Loucy (cell line): ENCODE results near the gene IQGAP3.

ENCODE experiments used
- H2AFZ ChIP-seq: fragments of 200-600 bp; sonication (generic); 2 replicates; pipeline ENCODE4 v1.6.0; 2016; ENCODE audit warnings: antibody characterized with exemption, mild to moderate bottlenecking, low read length, moderate library complexity
- H3F3A ChIP-seq: fragments of 200-600 bp; 2 replicates; pipeline ENCODE4 v1.6.0; 2016; ENCODE audit warnings: antibody characterized with exemption, low read depth, mild to moderate bottlenecking
- H3K27me3 ChIP-seq: fragments of 200-600 bp; sonication (generic); 2 replicates; pipeline ENCODE4 v1.6.1; 2014; ENCODE audit warnings: low read length, mild to moderate bottlenecking; ENCODE audit not compliant: insufficient read depth, poor library complexity, severe bottlenecking
- H3K36me3 ChIP-seq: fragments of 200-600 bp; sonication (generic); 2 replicates; pipeline ENCODE4 v1.6.1; 2016; ENCODE audit warnings: low read length; ENCODE audit not compliant: insufficient read depth
- H3K4me1 ChIP-seq: fragments of 200-600 bp; sonication (generic); 2 replicates; pipeline ENCODE4 v1.5.1; 2014; ENCODE audit warnings: low read length, mild to moderate bottlenecking; ENCODE audit not compliant: insufficient read depth, poor library complexity, severe bottlenecking
- H3K4me2 ChIP-seq: fragments of 200-600 bp; sonication (generic); 2 replicates; pipeline ENCODE4 v1.6.0; 2014; ENCODE audit warnings: antibody characterized with exemption, low read length, low read depth, mild to moderate bottlenecking; ENCODE audit not compliant: poor library complexity, severe bottlenecking
- H3K4me3 ChIP-seq: fragments of 200-600 bp; sonication (generic); 2 replicates; pipeline ENCODE4 v1.5.1; 2014; ENCODE audit warnings: low read length, mild to moderate bottlenecking, mixed read lengths; ENCODE audit not compliant: poor library complexity, severe bottlenecking
- H3K79me2 ChIP-seq: fragments of 200-600 bp; sonication (generic); 2 replicates; pipeline ENCODE4 v1.6.1; 2014; ENCODE audit warnings: low read length; ENCODE audit not compliant: insufficient read depth
- H3K9ac ChIP-seq: fragments of 200-600 bp; sonication (generic); 2 replicates; pipeline ENCODE4 v1.6.0; 2014; ENCODE audit warnings: mild to moderate bottlenecking, low read depth, low read length, moderate library complexity; ENCODE audit not compliant: poor library complexity, severe bottlenecking
- H3K9me2 ChIP-seq: fragments of 200-600 bp; sonication (generic); replicated peaks from 2 replicates; pipeline ENCODE4 v1.6.1; 2016; ENCODE audit warnings: low read depth, low read length, mixed read lengths
- H3K9me3 ChIP-seq: fragments of 200-600 bp; sonication (generic); 2 replicates; pipeline ENCODE4 v1.6.1; 2014; ENCODE audit warnings: mild to moderate bottlenecking, antibody characterized with exemption, low read length, low read depth; ENCODE audit not compliant: insufficient read depth
- H4K20me1 ChIP-seq: fragments of 200-600 bp; sonication (generic); 2 replicates; pipeline ENCODE4 v1.6.0; 2014; ENCODE audit warnings: antibody characterized with exemption, low read length, mild to moderate bottlenecking; ENCODE audit not compliant: insufficient read depth, poor library complexity, severe bottlenecking
- EZH2phosphoT487 ChIP-seq: fragments of 200-600 bp; IDR thresholded peaks from 2 replicates; pipeline ENCODE4 v1.6.1; 2018; ENCODE audit warnings: antibody characterized with exemption, mild to moderate bottlenecking, moderate library complexity, borderline replicate concordance
- TF ChIP-seq, protein P1 (sequence below): fragments of 200-600 bp; sonication (generic); conservative IDR thresholded peaks from 2 replicates; pipeline ENCODE4 v1.5.1; 2014; ENCODE audit warnings: mild to moderate bottlenecking, antibody characterized with exemption, low read length

IQGAP3 gene

DNA sequence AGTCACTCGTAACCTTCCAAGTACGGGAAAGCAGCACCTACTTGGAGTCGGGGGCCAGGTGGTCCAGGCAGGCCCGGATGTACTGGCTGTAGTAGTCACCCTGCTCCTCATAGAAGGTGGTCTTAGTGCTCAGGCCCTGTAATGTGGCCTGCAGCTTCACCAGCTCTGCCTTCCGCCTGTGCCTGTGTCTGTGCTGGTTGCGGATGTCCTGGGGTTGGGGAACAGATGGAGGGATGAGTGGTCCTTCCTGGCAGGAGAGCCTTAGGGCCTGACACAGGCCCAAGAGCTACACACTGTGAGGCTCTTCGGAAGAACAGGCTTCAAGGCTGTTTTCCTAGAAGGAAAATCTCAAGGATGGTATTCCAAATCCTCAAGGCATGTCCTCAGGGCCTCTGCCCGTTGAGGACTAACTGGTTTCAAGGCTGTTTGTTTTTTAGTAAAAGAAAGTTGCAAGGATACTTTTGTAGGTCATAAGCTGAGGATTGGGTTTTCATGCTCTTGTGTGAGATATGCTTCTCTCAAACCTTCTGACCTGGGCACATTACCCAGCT is 43.4 kb downstream of the IQGAP3 start:
- Histone ChIP-seq H3K36me3 (peaks cover 18% of the 10 kb centered on the region; the same call in 1 of the 2 replicates), H4K20me1 (no peaks in the 10 kb centered on the region), H3K27me3 (no peaks in the 10 kb centered on the region), H2AFZ (no peak overlapping the region), H3K79me2 (no peaks in the 10 kb centered on the region), H3K9ac (peak overlapping the region; percentile 54), H3K4me2 (peak overlapping the region; percentile 71), H3K9me3 (no peaks in the 10 kb centered on the region), H3K4me1 (peaks cover 43% of the 10 kb centered on the region), H3K9me2 (no peaks in the 10 kb centered on the region), H3K4me3 (peak overlapping the region; percentile 57), H3F3A (peaks cover 4% of the 10 kb centered on the region; the same call in 1 of the 2 replicates)
- TF ChIP-seq, protein P1, sequence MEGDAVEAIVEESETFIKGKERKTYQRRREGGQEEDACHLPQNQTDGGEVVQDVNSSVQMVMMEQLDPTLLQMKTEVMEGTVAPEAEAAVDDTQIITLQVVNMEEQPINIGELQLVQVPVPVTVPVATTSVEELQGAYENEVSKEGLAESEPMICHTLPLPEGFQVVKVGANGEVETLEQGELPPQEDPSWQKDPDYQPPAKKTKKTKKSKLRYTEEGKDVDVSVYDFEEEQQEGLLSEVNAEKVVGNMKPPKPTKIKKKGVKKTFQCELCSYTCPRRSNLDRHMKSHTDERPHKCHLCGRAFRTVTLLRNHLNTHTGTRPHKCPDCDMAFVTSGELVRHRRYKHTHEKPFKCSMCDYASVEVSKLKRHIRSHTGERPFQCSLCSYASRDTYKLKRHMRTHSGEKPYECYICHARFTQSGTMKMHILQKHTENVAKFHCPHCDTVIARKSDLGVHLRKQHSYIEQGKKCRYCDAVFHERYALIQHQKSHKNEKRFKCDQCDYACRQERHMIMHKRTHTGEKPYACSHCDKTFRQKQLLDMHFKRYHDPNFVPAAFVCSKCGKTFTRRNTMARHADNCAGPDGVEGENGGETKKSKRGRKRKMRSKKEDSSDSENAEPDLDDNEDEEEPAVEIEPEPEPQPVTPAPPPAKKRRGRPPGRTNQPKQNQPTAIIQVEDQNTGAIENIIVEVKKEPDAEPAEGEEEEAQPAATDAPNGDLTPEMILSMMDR, result no peak
- no peak for TF ChIP-seq EZH2phosphoT487

DNA sequence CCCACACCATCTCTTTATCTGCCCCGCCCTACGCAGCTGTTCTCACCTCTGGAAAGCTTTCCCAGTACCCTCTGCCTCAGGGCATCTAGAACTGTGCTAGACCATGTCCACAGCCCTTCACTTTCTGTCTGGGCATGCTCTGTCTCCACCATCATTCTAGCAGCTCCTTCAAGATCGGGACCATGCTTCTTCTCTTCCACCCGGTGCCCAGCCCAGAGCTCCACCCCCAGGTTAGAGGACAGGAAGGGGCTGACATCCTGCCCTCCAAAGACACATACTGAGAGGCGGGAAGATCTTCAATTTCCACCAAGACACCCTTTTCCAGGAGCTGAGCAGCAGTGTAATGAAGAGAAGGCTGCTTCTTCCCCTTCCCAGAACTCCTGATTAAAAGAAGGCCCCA is 44.1 kb downstream of the IQGAP3 start:
- Histone ChIP-seq H3K27me3 (no peaks in the 10 kb centered on the region), H3K36me3 (peaks cover 10% of the 10 kb centered on the region; the same call in 1 of the 2 replicates)

DNA sequence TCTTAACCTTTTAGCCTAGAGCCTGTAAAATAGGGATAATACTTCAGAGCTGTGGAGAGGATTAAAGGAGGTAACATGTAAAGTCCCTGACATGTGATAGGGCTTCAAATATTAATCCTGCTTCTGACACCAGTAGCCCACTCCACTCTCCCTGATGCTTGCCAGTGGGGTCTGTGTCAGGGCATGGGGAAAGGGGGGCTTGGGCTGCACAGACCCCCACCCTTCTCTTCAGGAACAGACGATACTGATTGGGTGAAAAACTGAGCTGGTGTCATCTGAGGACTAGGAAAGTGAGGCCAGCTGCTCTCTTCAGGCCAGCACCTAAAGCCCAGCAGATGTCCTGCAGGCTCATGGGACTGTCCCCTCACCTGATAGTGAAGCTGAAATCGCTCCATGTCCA is 44.8 kb downstream of the IQGAP3 start:
- H3K4me1 ChIP-seq, result peaks cover 51% of the 10 kb centered on the region
- no peaks in the 10 kb centered on the region for H3K79me2 ChIP-seq
- no peaks in the 10 kb centered on the region for H4K20me1 ChIP-seq
- no peak overlapping the region for H2AFZ ChIP-seq
- peak overlapping the region; percentile 57 for H3K4me3 ChIP-seq
- peaks cover 9% of the 10 kb centered on the region; the same call in 1 of the 2 replicates for H3K36me3 ChIP-seq
- no peaks in the 10 kb centered on the region for H3K9me2 ChIP-seq
- H3K9ac ChIP-seq, result peak overlapping the region; percentile 54
- peaks cover 8% of the 10 kb centered on the region; the same call in 1 of the 2 replicates for H3F3A ChIP-seq
- peak overlapping the region; percentile 71 for H3K4me2 ChIP-seq
- no peaks in the 10 kb centered on the region for H3K27me3 ChIP-seq
- no peaks in the 10 kb centered on the region for H3K9me3 ChIP-seq
- TF ChIP-seq, protein P1, result no peak
- TF ChIP-seq EZH2phosphoT487, result no peak

More for the DNA sequence above, 44.1 kb downstream of the IQGAP3 start:
- Histone ChIP-seq H3F3A (peaks cover 8% of the 10 kb centered on the region; the same call in 1 of the 2 replicates), H3K9ac (peak overlapping the region; percentile 54), H2AFZ (peak overlapping the region; percentile 57; the same call in 1 of the 2 replicates), H3K79me2 (no peaks in the 10 kb centered on the region), H3K4me3 (peak overlapping the region; percentile 57), H3K9me2 (no peaks in the 10 kb centered on the region), H3K4me2 (peak overlapping the region; percentile 71), H3K4me1 (peaks cover 47% of the 10 kb centered on the region), H4K20me1 (no peaks in the 10 kb centered on the region), H3K9me3 (no peaks in the 10 kb centered on the region)
- TF ChIP-seq, protein P1, result no peak
- no peak for TF ChIP-seq EZH2phosphoT487
